Measurements from ENCODE around the gene SPON1.
"Not testable (repeated sequence)": the region's sequence is repeated elsewhere in the genome, so short reads cannot be mapped to it uniquely, and the experiment has no call there.

The SPON1 gene

DNA sequence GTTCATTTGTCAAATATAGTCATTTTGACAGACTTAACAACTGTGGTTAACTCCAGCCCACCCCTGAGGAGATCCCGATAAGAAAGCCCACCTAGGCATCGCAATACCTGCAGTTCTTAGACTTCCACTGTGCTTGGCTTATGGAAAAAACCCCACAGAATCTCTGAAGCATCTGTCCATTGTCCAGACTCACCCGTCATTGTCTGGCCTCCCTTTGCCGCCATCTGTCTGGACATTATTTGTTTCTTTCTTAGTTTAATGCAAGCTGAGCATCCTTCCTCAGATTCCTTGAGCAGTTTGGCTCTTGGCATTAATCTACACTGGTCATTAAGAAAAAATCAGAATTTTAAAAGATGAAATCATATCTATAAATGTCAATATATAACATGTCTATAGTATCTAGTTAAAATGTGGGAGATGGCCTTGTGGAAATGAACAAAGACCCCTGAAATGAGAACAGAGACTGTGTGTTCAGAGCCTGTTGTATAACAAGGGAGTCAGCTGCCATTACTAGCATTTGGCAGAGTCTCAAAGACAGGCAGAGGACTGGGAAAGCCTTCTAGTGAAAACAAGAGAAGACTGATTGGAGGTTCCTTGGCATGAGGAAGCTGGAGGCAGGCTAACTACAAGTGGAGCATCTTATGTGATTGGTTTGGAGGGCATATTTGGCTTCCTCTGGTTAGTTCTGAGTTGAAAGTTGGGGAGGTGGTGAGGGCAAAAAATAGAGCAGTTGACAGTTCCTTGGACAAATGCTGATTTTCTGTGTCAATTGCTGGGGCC, 80.4 kb downstream of the SPON1 start:
- no peak for DNase-seq

DNA sequence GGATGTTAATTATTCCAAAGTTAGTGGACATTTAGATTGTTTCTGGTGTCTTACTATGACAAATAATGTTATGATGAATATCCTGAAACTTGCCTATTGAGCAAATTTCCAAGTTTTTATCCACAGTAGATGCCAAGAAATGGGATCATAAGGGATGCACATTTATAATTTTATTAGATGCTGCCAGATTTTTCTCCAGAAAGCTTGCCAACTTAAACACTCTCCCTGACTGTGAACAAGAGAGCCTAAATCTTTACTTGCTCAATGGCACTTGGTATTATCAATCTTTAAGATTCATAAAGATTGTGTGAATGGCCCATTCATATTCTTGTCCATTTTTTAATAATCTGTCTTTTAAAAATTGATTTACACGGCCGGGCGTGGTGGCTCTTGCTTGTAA, 82.4 kb downstream of the SPON1 start:
- no peak for DNase-seq

DNA sequence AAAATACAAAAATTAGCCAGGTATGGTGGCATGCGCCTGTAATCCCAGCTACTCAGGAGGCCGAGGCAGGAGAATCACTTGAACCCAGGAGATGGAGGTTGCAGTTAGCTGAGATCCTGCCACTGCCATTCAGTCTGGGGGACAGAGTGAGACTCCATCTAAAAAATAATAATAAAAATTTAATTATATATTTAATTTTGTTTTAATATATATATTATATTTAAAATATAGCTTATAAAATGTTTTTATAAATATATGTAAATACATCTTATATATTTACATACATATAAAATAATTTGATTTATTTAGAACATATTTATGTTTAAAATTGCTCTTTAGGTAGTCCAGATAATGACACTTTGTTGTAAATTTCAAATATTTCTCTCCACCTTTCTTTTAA, 82.9 kb downstream of the SPON1 start:
- DNase-seq = no peak

GRCh38 chr11:14052198-14052597, 89.7 kb downstream of the SPON1 start:
- DNase-seq = no peak

DNA sequence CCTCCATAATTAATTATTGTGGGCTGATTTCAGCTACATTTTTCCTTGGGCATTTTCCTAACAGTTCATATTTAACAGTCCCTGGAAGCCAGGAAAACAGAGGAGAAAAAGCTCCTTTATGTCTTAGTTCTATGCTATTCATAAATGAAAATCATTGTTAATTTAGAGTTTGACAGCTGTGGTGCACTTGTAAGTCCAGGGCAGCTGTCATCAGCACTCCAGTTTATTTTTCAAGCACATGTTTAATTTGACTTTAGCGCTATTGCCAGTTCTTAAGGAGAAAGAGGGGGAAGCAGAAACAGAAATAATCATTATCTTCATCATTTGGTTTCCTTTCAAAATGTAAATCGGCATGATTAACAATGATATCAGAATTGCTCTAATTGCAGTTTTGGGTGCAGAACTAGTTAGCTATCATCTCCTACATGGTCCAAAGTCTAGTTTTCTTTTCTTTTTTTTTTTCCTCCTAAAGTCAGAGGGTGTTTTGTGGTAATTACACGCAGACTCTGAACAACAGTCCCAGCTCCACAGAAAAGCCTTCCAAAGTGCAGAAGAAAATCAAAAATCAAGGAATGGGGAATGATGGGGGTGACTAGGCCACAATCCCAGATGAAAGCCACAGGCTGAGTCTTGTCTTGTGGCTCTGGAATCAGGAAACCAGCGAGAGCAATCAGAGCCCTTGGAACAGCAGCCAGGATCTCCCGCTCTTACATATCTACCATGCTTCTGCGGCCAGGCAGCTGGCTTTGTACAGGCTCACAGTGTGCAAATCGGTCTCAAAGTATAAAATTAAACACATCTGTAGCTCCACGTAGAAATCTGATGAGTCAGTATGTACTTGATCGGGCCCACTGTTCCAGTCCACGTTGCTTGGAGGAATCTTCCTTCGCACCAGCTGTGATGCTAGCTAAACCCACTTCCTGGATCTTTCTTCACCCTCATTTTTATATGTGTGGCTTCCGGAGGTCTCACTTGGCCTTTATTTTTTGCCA, 91.9 kb downstream of the SPON1 start:
- no peak for DNase-seq

DNA sequence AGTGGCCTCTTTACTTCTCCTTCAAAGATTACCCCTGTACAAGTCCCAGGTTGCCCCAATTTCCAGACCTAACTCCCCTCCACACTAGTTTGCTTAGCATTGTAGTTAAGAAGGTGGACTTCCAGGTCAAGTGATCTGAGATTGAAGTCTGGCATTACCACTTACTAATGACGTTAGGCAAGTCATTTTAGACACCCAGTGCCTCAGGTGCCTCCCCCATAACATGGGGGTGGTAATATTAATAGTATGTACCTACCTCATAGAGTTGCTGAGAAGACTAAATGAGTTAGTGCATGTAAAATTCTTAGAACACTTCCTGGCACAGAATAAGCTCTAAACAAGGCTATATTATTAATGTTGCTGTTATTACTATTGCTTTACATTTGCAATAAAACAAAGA, 93.4 kb downstream of the SPON1 start:
- no peak for DNase-seq

GRCh38 chr11:14058061-14058460, 95.5 kb downstream of the SPON1 start:
- DNase-seq = no peak

DNA sequence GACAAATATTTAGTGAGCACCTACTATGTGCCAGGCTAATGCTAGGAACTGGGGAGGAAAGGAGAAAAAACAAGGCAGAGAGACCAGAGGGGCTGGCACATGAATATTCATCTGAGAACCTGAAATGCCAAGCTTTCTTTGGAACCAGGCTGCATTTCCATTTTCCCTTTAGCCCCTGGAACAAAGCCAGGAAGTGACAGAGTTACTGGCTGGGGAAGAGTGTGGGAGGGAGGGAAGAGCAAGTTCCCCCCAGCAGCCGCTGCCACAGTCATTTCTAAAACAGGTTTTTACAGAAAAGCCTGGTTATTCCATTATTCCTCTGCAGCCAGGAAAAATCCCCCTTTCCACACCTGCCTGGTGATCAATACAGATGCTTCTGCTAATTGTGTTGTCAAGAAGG, 97.0 kb downstream of the SPON1 start:
- DNase-seq = no peak

DNA sequence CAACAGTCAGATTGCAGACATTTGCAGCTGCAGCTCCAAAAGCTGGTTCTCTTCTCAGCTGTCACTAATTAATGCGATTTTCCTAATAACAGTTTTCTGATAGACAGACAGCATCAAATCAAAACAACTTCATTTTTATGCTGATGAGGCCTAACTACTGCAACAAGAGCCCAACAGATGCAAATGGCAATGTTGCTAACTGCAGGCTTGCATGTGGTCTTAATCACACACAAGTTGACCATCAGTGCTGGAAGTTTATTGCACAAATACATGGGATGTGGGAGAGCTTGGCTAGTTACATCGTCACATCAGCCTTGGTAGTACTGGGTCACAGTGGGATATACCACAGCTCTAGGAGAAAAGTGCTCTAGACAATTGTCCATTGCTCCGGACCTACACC, 99.2 kb downstream of the SPON1 start:
- DNase-seq = no peak

DNA sequence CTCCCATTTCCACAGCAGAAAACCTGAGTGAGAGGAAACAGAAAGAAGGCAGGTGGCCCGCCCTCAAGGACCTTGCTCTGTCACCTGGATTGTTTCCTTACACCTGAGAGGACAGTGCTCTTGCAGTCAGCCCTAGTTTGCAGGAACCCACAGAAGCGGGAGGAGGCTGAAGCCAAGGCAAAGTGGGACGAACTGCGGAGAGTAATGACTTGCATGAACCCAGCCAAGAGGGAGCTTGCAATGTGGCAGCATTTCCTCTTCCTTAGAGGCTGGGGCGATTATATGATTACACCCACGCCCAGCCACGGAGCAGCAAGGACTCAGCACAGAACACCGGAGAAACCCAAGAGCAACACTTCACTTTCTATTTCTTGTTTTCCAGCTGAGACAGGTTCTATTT, 102.6 kb downstream of the SPON1 start:
- no peak for DNase-seq

- DNase-seq = no peak
Observed at GRCh38 chr11:14065681-14066080, 103.2 kb downstream of the SPON1 start.

GRCh38 chr11:14067686-14068085, 105.2 kb downstream of the SPON1 start:
- no peak for DNase-seq

DNA sequence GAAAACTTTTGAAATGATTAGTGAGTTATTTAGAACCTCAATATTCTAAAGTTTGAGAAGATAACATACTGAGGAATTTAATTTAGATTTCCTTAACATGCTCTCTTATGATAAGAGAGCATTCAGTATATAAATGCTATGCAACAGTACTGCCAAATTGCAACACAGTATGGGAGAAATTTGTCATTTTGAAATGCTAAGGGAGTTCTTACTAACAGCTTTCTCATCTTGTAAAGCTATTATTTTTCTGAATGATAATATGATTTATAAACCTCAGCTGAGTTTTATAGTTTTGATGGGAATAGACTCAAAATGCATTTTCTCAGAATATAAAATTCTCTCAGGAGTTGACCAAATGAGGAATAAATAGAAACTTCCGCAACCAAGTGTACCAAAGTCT, 108.4 kb downstream of the SPON1 start:
- no peak for DNase-seq

DNA sequence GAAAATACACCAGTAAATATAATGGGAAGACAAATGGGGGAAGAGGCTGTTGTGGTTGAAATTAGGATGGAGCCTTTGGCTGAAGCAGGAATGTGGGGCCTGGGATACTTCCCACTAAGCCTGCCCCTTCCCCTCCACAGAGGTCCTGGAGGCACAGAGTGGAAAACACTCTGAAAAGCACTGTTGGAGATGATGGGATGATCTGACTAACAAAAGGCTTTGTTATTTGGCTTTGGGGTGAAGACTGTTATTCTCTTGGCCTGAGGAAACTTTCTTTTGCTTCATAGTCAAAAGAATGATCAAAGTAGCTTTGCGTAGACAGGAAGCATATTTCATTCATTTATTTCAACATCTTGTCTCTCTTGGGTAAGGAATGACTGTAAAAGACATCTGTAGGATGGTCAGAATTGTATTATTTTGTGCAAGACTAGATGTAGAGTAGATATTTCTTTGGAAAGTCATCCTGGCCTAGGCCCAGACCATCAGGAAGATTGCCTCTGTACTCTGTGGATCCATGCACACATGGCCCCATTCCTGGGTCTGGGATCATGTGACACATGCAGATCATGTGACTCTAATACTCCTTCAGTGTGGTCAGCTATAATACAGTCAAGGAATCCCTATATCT, 111.4 kb downstream of the SPON1 start:
- DNase-seq = no peak

GRCh38 chr11:14075118-14076078, 112.9 kb downstream of the SPON1 start:
- DNase-seq = no peak

DNA sequence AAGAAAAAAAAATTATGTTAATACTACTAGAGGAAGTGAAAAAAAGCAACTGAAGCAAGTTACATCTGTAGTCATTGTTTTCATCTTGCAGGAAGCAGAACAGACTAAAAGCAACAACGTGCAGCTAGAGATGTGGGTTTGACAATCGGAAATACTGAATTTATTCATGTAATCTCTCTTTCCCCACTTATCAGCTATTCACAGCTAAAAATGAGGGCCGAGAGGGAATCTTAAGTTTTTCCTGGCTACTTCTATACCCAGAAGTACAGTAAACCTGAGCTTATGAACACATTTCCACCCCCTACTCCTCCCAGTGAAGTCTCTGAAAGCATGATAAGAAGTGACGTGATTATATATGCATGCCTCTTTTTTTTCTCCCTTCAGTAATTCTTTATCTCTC, 116.5 kb downstream of the SPON1 start:
- DNase-seq = no peak

GRCh38 chr11:14079797-14080196, 117.3 kb downstream of the SPON1 start:
- DNase-seq = no peak

GRCh38 chr11:14081581-14082231, 119.2 kb downstream of the SPON1 start:
- no peak for DNase-seq

DNA sequence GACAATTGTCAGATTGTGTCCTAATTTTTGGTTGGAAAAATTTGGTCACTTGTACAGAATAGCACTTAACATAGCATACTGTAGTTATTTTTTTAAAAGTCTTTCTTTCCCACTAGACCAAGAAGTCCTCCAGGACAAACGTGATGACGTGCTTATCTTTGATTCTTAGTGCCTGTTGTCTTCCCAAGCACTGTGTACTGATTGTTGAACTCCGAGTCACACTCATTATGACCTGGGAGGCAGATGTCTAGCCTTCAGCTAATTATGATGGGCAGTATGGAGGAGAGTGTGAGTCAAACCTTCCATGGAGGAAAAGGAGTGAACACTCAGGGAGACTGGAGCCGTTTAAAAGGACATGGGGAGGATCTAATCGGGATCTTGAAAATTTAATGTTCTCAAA, 119.8 kb downstream of the SPON1 start:
- DNase-seq = no peak

GRCh38 chr11:14088861-14089260, 126.3 kb downstream of the SPON1 start:
- DNase-seq = not testable (repeated sequence)

GRCh38 chr11:14089690-14090462, 127.4 kb downstream of the SPON1 start:
- no peak for DNase-seq
